Ramos (cell line): ENCODE results near the gene H6PD.

ENCODE experiments used
- in situ Hi-C: fragments of 300-500 bp; cut with MboI; formaldehyde crosslinking; loops from one replicate; pipeline ENCODE4 v1.14.3; 2022; ENCODE audit warnings: low sequenced_read_pairs; ENCODE audit not compliant: unreplicated experiment

The H6PD gene

GRCh38 chr1:9203511-9203982 lies 31.0 kb upstream of the H6PD start:
- in situ Hi-C loops = no loop called here

GRCh38 chr1:9204156-9204720 lies 30.3 kb upstream of the H6PD start:
- in situ Hi-C loops = no loop called here

GRCh38 chr1:9207086-9207485 lies 27.5 kb upstream of the H6PD start:
- in situ Hi-C loops = no loop called here

DNA sequence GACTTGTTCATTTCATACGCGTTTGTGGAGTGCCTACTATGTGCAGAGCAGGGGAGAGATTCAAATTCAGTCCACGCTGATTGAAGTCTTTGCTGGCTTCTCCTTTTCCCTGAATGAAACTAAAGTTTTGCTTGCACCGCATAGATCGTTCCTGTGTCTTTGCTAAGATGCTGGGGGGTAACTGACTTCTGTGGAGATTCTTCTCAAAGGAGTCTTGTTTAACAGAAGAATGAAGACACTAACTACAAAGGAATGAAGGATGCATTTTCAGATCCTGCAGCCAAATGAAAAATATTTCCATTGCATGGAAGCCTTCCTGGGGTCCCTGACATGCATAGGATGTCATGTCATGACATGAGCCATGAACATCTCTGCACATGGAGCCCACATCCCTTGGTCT lies 26.9 kb upstream of the H6PD start:
- in situ Hi-C loops = no loop called here

GRCh38 chr1:9211291-9211811 lies 23.2 kb upstream of the H6PD start:
- in situ Hi-C loops = no loop called here

DNA sequence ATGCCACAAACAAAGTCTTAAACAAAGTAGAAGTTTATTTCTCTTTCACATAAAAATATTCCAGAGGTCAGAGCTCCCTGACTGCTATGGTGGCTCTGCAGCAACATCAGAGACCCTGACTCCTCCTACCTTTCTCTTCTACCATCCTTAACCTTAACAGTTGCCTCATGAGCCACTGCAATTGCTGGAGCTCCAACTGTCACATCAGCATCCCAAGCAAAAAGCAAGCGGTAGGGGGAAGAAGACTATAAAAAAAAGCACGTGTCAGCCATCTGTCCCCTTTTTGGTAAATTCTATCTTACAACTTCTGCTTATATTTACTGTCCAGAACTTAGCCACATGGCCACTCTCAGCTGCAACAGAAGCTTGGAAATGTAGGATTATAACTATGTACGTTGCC lies 21.8 kb upstream of the H6PD start:
- in situ Hi-C loops = no loop called here

DNA sequence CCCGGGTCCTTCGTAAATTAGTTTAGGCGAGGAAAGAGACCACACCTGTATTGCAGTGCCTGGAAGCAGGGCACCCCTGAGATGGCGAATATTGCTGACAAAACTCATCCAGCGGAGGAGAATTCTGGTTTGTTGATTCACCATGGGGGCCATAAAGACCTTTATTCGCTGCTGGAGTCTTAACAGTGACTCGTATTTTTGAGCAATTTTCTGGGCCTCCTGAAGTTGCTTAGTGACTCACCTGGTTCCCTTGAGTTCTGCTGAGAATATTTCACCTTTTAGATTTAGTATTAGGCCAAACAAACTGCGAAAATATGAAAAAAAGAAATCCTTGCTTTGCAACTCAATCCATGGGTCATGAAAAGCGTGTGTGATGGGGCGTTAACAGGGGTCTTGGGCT lies 20.6 kb upstream of the H6PD start:
- in situ Hi-C loops = no loop called here

GRCh38 chr1:9218917-9219316 lies 15.7 kb upstream of the H6PD start:
- in situ Hi-C loops = no loop called here

DNA sequence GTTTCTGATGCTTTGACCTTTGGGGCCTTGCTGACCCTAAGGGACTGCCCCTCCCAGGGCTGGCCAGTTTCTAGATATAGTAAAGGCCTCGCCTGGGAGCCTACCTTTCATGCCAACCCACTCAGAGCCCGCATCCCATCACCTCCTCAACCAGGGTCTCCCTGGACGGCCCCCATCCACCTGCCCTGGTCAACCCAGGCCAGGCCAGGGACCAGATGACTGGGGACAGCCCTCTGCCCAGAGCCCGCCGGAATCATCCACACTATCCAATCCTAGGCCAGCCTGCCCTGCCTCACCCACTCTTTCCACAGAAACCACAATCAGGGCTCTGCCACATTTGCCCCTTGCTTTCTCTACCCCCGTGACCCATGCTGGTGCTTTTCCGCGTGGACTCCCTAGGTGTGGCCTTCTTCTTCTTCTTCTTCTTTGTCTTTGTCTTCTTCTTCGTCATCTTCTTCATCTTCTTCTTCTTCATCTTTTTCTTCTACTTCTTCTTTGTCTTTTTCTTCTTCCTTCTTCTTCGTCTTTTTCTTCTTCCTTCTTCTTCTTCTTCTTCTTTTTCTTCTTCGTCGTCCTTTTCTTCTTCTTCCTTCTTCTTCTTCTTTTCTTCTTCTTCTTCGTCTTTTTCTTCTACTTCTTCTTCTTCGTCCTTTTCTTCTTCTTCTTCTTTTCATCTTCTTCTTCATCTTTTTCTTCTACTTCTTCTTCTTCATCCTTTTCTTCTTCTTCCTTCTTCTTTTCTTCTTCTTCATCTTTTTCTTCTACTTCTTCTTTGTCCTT lies 11.5 kb upstream of the H6PD start:
- in situ Hi-C loops = no loop called here

GRCh38 chr1:9224664-9225410 lies 9.7 kb upstream of the H6PD start:
- in situ Hi-C loops = no loop called here

- in situ Hi-C loops = no loop called here
Measured at GRCh38 chr1:9225411-9225785, 9.2 kb upstream of the H6PD start.

DNA sequence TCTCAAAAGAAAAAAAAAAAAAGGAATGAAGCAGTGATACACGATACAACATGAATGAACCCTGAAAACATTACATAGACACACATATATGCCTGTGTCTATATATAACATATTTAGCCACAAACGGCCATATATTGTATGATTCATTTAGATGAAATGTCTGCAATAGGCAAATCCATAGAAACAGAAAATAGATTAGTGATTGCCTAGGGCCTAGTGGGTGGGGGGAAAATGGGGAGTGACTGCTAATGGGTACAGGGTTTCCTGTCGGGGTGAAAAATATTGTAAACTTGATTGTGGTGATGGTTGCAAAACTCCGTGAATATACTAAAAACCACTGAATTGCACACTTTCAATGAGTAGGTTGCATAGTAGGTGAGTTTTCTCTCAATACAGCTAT lies 6.0 kb upstream of the H6PD start:
- in situ Hi-C loops = no loop called here

DNA sequence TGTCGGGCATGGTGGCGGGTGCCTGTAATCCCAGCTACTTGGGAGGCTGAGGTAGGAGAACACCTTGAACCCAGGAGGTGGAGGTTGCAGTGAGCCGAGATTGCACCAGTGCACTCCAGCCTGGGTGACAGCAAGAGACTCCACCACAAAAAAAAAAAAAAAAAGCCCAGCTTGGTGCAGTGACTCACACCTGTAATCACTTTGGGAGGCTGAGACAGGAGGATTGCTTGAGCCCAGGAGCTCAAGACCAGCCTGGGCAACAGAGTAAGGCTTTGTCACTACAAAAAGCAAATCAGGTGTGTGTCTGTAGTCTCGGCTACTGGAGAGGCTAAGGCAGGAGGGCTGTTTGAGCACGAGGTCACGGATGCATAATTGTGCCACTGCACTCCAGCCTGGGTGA lies 5.0 kb upstream of the H6PD start:
- in situ Hi-C loops = no loop called here

DNA sequence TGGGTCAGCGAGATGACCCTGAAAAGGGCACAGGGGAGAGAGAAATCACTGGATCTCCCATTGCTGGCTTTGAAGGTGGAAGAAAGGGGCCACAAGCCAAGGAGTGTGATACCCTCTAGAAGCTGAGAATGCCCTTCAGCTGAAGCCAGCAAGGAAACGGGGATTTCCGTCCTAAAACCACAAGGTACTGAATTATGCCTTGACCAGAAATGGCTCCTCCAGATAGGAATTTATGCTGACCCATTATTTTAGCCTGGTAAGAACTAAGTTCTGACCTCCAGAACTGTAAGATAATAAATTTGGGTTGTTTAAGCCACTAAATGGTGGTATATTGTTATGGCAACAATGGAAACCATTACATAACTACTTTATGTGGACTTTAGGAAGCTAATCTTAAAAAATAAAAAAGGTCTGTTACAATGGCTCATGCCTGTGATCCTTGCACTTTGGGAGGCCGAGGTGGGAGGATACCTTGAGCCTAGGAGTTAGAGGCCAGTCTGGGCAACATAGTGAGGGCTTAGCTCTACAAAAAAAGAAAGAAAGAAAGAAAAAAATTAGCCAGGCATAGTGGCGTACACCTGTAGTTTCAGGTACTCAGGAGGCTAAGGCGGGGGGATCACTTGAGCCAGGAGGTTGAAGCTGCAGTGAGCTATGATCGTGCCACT lies 3.6 kb upstream of the H6PD start:
- in situ Hi-C loops = no loop called here

DNA sequence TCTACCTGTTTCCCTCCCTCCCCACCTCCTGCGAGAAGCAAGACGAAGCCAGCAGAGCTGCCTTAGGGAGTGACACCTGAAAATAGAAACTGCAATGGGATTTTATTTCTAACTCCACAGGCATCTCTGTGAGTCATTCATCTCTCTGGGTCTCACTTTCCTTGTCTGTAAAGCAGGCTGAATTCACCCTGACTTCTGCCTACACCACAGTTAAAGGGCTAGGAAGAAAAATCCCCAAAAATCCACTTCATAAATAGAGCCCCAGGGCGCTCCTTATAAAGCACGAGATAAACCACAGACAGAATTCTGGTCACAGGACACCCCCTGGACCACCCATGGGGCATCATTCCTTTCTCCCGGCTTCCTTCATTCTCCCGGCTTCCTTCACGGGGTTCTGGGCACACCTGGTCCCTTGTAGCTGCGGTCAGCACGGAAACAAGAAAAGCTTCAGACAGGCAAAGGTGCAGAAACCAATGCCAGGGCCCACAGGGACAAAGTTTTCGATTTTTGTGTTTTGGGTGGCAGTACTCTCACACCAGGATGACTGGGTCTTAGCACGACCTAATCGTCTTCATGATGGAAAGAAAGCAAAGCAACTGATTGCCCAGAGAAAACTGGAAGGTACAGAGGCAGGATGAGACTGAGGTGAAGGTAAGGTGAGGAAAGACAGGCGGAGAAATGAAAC lies 2.8 kb upstream of the H6PD start:
- in situ Hi-C loops = no loop called here

DNA sequence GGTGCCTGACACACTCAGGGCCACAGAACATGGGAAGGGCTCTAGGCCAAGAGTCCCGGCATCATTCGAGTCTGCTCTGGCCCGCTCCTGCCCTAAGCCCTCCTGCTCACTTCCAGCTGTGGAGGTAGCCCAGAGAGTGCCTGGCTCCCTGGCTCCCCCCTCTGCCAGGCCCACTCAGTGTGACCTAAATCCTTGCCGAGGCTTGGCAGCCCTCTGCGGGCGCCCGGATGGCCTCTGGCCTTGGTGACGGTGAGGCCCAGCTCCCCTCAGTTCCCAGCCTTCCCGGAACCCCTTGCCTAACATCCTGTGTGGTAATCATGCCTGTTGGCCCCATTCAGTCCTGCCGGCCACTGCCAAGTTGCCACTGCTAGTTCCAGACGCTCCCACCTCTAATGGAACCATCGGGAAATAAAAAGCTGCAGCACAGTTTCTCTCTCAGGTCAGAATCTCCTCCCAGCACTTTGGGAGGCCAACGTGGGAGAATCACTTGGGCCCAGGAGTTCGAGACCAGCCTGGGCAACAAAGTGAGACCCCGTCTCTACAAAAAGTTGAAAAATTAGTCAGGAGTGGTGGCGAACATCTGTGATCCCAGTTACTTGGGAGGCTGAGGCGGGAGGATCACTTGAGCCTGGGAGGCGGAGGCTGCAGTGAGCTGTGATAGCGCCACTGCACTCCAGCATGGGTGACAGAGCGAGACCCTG lies 1.2 kb upstream of the H6PD start:
- in situ Hi-C loops = no loop called here

GRCh38 chr1:9233942-9234222 lies 692 bp upstream of the H6PD start:
- in situ Hi-C loops = no loop called here

- in situ Hi-C loops = no loop called here
Measured at GRCh38 chr1:9235096-9235459, 504 bp downstream of the H6PD start.

- in situ Hi-C loops = no loop called here
Measured at GRCh38 chr1:9235560-9235959, 986 bp downstream of the H6PD start.

DNA sequence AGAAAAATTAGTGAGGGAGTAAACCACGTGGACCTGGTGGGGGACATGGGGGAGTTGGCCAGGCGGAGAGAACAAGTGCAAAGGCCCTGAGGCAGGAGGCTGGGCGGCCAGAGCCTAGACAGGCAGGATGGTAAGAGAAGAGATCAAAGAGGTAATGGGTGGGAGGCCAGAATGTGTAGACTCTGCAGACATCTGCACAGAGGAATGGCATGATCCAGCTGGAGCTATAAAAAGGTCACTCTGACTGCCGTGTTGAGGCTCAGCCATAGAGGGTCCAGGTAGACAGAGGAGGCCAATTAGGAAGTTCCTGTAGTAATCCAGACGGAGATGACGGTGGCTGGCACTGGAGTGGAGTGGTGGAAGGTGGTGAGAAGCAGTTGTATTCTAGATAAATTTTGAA lies 3.6 kb downstream of the H6PD start:
- in situ Hi-C loops = no loop called here
